GM21723 (cell line): Measurements from ENCODE around the gene NEU4.
"Not testable (repeated sequence)": the region's sequence is repeated elsewhere in the genome, so short reads cannot be mapped to it uniquely, and the experiment has no call there.

ENCODE experiments used
- ATAC-seq: cut with Tn5 transposase; IDR thresholded peaks from one replicate; pipeline ENCODE4 v1.9.1; 2021; ENCODE audit warnings: mild to moderate bottlenecking, moderate library complexity; ENCODE audit not compliant: unreplicated experiment

Gene NEU4

GRCh38 chr2:241811952-241812729, 3.1 kb downstream of the NEU4 start:
- ATAC-seq = no peak

- no peak for ATAC-seq
These were observed 4.0 kb downstream of the NEU4 start for GRCh38 chr2:241812730-241813643.

DNA sequence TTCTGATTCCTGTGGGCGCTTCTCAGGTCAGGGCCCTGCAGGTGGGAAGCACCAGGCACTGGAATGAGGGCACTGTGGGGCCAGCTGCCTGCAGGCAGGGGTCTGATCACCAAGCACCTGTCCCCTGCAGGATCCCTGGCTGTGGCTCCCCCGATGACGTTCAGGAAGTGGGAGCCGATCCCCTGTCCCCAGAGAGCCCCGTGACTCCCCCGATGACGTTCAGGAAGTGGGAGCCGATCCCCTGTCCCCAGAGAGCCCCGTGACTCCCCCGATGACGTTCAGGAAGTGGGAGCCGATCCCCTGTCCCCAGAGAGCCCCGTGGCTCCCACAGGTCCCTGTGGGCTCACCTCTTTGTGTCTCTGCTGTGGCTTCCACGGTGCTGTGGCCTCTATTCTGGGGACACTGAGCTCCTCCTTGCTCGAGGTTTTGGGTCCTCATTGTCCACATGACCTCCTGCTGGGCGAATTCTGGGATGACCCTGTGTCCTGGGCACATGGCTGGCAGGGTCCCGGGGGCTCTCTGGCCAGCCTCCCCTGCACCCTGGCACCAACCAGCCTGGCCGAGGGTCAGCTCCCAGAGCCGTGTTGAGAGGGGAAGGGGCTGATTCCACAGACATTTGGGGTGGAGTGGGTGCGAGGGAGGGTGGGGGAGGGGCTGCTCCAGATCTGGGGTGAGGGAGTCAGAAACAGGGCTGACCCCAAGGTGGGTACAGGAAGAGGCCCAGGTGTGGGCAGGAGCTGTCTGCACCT, 4.8 kb downstream of the NEU4 start:
- peak; percentile 36 for ATAC-seq

GRCh38 chr2:241814393-241814642, 5.3 kb downstream of the NEU4 start:
- ATAC-seq = no peak

DNA sequence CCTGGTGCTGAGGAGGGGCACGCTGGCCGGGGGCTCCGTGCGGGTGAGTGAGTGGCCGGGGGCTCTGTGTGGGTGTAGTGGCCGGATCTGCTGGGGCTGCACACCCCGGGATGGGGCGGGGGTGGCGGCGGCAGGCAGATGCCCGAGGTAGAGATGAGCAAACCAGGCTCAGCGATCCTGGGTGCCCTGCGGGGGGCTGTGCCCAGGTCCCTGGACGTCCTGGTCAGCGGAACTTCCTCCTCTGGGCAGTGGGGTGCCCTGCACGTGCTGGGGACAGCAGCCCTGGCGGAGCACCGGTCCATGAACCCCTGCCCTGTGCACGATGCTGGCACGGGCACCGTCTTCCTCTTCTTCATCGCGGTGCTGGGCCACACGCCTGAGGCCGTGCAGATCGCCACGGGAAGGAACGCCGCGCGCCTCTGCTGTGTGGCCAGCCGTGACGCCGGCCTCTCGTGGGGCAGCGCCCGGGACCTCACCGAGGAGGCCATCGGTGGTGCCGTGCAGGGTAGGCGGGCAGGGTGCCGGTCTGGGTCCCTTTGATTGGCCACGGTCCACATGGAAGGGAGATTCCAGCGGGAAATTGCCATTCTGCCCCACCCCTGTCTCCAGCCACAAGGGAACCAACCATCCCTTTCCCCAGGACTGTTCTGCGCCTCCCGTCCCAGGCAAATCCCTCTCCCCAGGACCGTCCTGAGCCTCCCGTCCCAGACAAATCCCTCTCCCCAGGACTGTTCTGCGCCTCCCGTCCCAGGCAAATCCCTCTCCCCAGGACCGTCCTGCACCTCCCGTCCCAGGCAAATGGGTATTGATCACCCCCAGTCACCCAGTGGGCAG, 5.9 kb downstream of the NEU4 start:
- ATAC-seq = no peak

- ATAC-seq = no peak
These were observed 6.8 kb downstream of the NEU4 start for GRCh38 chr2:241815477-241816430.

DNA sequence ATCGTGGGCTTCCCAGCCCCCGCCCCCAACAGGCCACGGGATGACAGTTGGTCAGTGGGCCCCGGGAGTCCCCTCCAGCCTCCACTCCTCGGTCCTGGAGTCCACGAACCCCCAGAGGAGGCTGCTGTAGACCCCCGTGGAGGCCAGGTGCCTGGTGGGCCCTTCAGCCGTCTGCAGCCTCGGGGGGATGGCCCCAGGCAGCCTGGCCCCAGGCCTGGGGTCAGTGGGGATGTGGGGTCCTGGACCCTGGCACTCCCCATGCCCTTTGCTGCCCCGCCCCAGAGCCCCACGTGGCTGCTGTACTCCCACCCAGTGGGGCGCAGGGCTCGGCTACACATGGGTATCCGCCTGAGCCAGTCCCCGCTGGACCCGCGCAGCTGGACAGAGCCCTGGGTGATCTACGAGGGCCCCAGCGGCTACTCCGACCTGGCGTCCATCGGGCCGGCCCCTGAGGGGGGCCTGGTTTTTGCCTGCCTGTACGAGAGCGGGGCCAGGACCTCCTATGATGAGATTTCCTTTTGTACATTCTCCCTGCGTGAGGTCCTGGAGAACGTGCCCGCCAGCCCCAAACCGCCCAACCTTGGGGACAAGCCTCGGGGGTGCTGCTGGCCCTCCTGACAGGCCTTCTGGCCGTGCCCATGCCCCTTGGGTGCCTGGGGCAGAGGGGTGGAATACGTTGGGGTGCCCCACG, 7.6 kb downstream of the NEU4 start:
- ATAC-seq = no peak

DNA sequence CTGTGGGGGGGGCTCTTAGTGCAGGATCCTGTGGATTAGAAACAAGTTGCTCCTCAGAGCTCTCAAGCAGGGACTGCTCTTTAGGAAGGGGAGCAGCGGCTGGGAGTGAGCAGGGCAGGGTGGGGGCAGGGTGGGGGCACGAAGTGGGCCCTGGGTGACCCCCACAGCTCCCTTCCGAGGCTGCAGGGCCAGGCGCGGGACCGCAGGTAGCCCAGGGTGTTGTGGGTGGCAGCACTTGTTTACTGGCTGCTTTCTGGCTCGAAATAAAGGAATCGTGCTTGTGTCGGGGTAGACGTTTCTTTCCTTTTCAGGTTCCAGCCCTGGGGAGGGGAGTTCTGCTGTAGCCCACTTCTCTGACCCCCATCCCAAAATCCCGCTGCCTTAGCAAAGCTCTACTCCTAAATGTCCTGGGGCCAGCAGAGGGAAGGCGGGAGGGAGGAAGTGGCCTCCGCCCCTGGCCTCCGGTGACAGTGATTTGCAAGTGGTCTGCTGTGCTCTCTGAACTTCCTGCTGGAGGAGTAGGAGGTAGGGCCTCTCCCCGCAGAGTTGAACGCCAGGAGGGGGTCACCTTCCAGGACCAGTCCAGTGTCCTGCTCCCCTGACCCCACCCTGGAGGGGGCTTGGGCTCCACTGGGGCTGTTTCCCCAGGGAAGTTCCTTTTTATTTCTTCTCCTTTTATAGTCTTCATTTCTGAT, 8.3 kb downstream of the NEU4 start:
- ATAC-seq = no peak

GRCh38 chr2:241817821-241818215, 8.8 kb downstream of the NEU4 start:
- not testable (repeated sequence) for ATAC-seq

- ATAC-seq = no peak
These were observed 9.4 kb downstream of the NEU4 start for GRCh38 chr2:241818229-241818942.

DNA sequence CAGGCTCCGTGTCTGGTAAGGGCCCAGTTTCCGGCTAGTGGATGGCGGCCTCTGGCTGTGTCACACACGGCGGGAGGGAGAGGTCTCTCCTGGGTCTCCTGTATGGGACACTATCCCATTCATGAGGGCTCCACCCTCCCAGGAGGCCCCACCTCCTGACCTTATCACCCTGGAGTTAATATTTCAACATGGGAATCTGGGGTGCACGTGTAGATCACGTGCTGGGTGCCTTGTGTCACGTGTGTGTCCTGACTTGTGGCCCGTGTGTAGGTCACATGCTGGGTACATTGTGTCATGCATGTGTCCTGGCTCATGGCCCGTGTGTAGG, 9.9 kb downstream of the NEU4 start:
- no peak for ATAC-seq

- not testable (repeated sequence) for ATAC-seq
These were observed 11.1 kb downstream of the NEU4 start for GRCh38 chr2:241819947-241820624.

GRCh38 chr2:241820625-241821384, 11.8 kb downstream of the NEU4 start:
- ATAC-seq = no peak

DNA sequence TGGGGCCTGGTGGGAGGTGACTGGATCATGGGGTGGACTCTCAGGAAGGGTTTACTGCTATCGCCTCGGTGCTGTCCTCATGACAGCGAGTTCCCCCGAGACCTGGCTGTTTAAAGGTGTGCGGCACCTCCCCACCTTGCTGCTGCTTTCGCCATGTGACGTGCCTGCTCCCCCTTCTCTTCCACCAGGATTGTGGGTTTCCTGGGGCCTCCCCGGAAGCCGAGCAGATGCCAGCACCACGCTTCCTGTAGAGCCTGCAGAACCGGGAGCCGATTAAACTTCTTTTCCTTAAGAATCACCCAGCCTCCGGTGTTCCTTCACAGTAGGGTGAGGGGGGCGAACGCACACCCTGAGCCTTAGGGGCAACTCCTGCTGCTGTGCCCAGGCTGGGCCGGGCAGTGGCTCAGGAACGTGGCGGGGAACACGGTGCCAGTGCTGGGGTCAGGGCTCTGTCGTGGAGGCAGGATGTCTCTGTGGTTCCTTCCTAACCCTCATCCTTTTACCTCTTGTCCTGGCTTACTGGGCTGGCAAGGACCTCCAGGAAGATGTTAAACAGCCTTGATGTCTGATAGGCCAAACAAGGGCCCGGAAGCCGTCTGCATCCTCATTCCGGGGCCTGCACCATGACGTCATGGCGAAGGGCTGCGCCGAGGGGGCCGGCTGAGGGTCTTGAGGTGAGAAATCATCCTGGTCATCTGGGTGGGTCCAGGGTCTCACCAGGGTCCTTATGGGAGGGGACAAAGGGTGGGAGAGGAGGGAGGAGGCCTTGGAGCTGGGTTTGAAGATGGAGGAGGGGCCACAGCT, 12.7 kb downstream of the NEU4 start:
- ATAC-seq = no peak

DNA sequence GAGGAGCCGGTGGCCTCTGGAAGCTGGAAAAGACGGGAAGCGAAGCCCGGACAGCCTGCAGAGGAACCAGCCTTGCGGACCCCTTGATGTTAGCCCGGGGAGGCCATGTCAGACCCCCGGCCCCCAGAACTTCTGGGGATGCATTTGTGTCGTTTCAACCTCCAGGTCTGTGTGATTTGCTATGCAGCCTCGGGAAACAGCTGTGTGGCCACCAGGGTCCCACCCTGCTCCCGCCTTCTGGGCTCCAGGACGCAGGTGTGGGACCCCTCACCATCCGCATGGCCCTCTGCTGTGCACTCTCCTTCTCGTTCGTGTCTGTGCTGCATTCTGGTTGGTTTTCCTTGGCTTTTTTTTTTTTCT, 13.3 kb downstream of the NEU4 start:
- ATAC-seq = no peak
